ENCODE data around the gene LIN37. TPM values are rescaled to one million over a fixed set of nuclear protein-coding genes. Genes with fewer than 3 reads are reported as not detected.

Gene LIN37
- total RNA-seq, 1 donor from 2014 or later = 14.3 TPM

DNA sequence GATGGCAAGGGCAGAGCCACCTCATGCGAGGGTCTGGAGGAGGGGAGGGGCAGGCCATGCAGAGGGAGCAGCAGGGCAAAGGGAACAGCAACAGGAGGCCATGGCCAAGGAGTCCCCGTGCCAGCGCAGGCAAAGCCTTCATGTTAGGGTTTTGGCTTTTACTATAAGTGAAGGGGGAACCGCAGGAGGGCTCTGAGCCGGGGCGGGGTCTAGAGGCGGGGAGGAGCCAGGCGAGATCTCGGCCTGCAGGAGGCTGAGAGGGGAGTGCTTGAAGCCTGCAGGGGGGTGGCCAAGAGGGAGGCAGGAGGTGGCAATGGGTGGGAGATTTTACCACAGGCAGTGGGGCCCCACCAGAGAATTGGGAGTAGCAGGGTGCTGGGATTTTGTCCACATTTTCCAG lies 33.3 kb downstream of the LIN37 start:
- ChIA-PET CTCF (interaction anchor here (0.6 kb wide), 1 partner anchor 425 kb away, joined by 3 read pairs; no protein-coding TSS in a partner anchor), POLR2A (no interaction called here)
- DNase-seq (no peak), ATAC-seq (ENCODE audit: low read depth) (no peak)
- Mint-ChIP-seq H3K4me1 (no peaks in the 10 kb centered on the region), H3K9me3 (no peaks in the 10 kb centered on the region), H3K4me3 (no peak overlapping the region), H3K27ac (no peak overlapping the region), H3K27me3 (no peaks in the 10 kb centered on the region), H3K36me3 (ENCODE audit: low read depth) (peaks cover 7% of the 10 kb centered on the region)
- TF ChIP-seq, protein P1, sequence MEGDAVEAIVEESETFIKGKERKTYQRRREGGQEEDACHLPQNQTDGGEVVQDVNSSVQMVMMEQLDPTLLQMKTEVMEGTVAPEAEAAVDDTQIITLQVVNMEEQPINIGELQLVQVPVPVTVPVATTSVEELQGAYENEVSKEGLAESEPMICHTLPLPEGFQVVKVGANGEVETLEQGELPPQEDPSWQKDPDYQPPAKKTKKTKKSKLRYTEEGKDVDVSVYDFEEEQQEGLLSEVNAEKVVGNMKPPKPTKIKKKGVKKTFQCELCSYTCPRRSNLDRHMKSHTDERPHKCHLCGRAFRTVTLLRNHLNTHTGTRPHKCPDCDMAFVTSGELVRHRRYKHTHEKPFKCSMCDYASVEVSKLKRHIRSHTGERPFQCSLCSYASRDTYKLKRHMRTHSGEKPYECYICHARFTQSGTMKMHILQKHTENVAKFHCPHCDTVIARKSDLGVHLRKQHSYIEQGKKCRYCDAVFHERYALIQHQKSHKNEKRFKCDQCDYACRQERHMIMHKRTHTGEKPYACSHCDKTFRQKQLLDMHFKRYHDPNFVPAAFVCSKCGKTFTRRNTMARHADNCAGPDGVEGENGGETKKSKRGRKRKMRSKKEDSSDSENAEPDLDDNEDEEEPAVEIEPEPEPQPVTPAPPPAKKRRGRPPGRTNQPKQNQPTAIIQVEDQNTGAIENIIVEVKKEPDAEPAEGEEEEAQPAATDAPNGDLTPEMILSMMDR (IDR thresholded peaks at IDR 0.05) = no peak
- intact Hi-C loops (cut with micrococcal nuclease) = no loop called here

DNA sequence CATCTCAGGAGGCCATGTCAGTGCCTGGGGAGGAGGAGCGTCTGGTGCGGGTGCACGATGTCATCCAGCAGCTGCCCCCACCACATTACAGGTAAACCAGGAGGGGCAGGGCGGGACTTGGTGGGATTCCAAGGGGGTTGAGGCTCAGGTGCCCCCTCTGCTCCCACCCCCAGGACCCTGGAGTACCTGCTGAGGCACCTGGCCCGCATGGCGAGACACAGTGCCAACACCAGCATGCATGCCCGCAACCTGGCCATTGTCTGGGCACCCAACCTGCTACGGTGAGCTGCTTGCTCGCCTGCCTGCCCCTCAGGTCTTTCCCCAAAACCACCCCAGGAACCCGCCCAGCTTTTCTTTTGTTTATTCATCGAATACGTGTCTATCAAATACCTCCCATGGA lies 34.2 kb downstream of the LIN37 start:
- Mint-ChIP-seq H3K27me3 (no peaks in the 10 kb centered on the region), H3K36me3 (ENCODE audit: low read depth) (peaks cover 7% of the 10 kb centered on the region), H3K4me3 (no peak overlapping the region), H3K27ac (no peak overlapping the region), H3K9me3 (no peaks in the 10 kb centered on the region), H3K4me1 (no peaks in the 10 kb centered on the region)
- no peak for ATAC-seq (ENCODE audit: low read depth)
- DNase-seq = no peak
- TF ChIP-seq, protein P1 (IDR thresholded peaks at IDR 0.05) = no peak
- ChIA-PET POLR2A (no interaction called here), CTCF (interaction anchor here (0.6 kb wide), 1 partner anchor 426 kb away, joined by 3 read pairs; no protein-coding TSS in a partner anchor)
- intact Hi-C loops (cut with micrococcal nuclease) = no loop called here

DNA sequence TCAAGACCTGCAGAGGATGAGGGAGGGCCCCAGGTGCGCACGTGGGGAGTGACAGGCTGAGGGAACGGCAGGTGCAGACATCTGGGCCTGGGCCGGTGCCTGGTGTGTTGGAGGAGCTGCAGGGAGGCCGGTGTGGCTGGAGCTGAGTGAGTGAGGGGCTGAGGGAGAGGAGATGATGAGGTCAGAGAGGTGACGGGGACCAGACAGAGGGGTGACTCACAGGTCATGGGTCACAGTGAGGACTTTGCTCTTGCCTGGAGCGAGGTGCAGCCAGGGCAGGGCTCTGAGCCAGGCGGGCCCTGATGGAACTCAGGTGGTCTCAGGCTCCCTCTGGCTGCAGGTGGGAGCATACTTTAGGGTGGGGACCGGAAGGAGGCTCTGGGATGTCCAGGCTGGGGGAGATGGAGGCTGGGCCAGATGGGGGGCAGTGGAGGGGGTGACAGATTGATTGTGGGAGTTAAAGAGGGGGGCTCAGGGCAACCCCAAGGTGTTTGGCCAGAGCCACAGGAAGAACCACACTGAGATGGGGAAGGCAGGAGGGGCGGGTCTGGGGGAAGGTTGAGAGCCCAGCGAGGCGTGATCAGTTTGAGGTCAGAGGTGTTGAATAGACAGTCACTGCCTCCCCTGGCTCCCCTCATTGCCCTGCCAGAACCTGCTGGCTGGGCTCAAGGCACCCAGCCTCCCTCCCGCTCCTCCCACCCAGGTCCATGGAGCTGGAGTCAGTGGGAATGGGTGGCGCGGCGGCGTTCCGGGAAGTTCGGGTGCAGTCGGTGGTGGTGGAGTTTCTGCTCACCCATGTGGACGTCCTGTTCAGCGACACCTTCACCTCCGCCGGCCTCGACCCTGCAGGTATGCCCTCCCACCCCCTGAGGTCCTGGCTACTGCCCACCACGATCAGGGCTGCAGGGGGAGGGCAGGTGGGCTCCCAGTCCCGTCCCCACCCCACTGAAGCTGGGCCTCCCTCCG lies 35.4 kb downstream of the LIN37 start:
- no peak for DNase-seq
- no peak overlapping the region for H3K27ac Mint-ChIP-seq
- H3K27me3 Mint-ChIP-seq = no peaks in the 10 kb centered on the region
- no peak overlapping the region for H3K4me3 Mint-ChIP-seq
- ATAC-seq (ENCODE audit: low read depth) = no peak
- H3K9me3 Mint-ChIP-seq = no peaks in the 10 kb centered on the region
- ChIA-PET CTCF (no interaction called here), POLR2A (no interaction called here)
- H3K4me1 Mint-ChIP-seq = no peaks in the 10 kb centered on the region
- H3K36me3 Mint-ChIP-seq (ENCODE audit: low read depth) = peaks cover 7% of the 10 kb centered on the region
- intact Hi-C loops (cut with micrococcal nuclease) = no loop called here
- TF ChIP-seq, protein P1 (IDR thresholded peaks at IDR 0.05) = no peak

DNA sequence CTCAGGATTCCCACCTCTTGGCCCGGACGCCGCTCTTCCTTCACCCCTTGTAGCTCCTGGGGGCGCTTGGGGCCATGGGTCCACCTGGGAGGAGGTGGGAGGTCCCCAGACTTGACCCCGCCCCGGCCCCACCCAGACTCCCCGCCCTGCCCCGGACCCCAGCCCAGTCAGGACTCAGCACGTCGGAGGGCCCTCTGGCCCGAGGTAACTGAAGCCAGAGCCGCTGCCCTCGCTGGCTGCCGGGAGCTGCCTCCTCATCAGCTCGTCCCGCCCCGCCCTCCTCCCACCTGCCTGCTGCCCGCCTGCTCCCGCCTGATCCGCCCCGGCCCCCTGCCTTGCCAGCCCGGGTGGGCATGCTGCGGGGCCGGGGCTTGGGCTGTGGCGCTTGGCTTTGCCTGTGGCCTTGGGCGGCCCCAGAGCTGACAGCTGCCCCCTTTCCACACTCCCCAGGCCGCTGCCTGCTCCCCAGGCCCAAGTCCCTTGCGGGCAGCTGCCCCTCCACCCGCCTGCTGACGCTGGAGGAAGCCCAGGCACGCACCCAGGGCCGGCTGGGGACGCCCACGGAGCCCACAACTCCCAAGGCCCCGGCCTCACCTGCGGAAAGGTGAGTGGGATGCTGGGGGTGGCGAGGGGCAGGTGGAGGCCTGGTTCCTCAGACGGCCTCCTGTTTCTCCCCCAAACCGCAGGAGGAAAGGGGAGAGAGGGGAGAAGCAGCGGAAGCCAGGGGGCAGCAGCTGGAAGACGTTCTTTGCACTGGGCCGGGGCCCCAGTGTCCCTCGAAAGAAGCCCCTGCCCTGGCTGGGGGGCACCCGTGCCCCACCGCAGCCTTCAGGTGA lies 36.3 kb downstream of the LIN37 start:
- ChIA-PET CTCF (no interaction called here), POLR2A (no interaction called here)
- Mint-ChIP-seq H3K4me1 (no peaks in the 10 kb centered on the region), H3K27me3 (no peaks in the 10 kb centered on the region), H3K36me3 (ENCODE audit: low read depth) (peaks cover 7% of the 10 kb centered on the region), H3K27ac (no peak overlapping the region), H3K4me3 (no peak overlapping the region), H3K9me3 (no peaks in the 10 kb centered on the region)
- TF ChIP-seq, protein P1 (IDR thresholded peaks at IDR 0.05) = no peak
- DNase-seq = no peak
- intact Hi-C loops (cut with micrococcal nuclease) = no loop called here
- no peak for ATAC-seq (ENCODE audit: low read depth)

DNA sequence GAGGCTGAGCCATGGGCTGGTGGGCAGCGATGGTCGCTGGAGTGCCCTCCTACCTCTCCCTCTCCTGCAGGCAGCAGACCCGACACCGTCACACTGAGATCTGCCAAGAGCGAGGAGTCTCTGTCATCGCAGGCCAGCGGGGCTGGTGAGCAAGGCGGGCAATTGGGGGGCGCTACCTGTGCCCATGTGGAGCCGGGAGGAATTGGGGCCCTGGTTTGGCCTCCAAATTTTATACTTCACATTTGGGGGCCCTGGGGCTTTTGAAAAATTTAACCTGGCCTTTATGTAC lies 36.9 kb downstream of the LIN37 start:
- POLR2A ChIA-PET = no interaction called here
- Mint-ChIP-seq H3K9me3 (no peaks in the 10 kb centered on the region), H3K27me3 (no peaks in the 10 kb centered on the region), H3K27ac (no peak overlapping the region), H3K4me3 (no peak overlapping the region), H3K4me1 (no peaks in the 10 kb centered on the region), H3K36me3 (ENCODE audit: low read depth) (peaks cover 7% of the 10 kb centered on the region)
- ATAC-seq (ENCODE audit: low read depth) = no peak
- CTCF ChIA-PET = no interaction called here
- TF ChIP-seq, protein P1 (IDR thresholded peaks at IDR 0.05) = no peak
- no peak for DNase-seq
- intact Hi-C loops (cut with micrococcal nuclease) = no loop called here
